Calu3 (cell line): Measurements from ENCODE around the gene GRM7. TPM values are rescaled to one million over a fixed set of nuclear protein-coding genes. Genes with fewer than 3 reads are reported as not detected.

ENCODE experiments used
- BruUV-seq: library from RNA; stranded (reverse); fragments of 400-500 nt; replicated peaks from 2 replicates; lab custom pipeline; 2021; lab: Mats Ljungman, UMichigan
- CTCF ChIA-PET: fragments of 300-600 bp; sonication (Branson Sonifier 250); formaldehyde crosslinking; loops from one replicate; lab custom pipeline; 2022; ENCODE audit warnings: antibody characterized with exemption; lab: Charles Lee
- DNase-seq: peaks from one replicate; pipeline ENCODE4 v3.0.0; 2022
- H3K27ac Mint-ChIP-seq: one replicate; pipeline ENCODE4 v1.8.0; 2022; ENCODE audit warnings: mixed read lengths; ENCODE audit not compliant: unreplicated experiment
- H3K27me3 Mint-ChIP-seq: one replicate; pipeline ENCODE4 v1.8.0; 2022; ENCODE audit warnings: mixed read lengths; ENCODE audit not compliant: unreplicated experiment
- H3K36me3 Mint-ChIP-seq: one replicate; pipeline ENCODE4 v1.8.0; 2022; ENCODE audit warnings: mild to moderate bottlenecking, moderate library complexity, mixed read lengths; ENCODE audit not compliant: insufficient read depth, unreplicated experiment
- H3K4me1 Mint-ChIP-seq: one replicate; pipeline ENCODE4 v1.8.0; 2022; ENCODE audit warnings: mild to moderate bottlenecking, low read depth, mixed read lengths; ENCODE audit not compliant: unreplicated experiment
- H3K4me3 Mint-ChIP-seq: one replicate; pipeline ENCODE4 v1.8.0; 2022; ENCODE audit warnings: mild to moderate bottlenecking, low read depth, moderate library complexity, mixed read lengths; ENCODE audit not compliant: unreplicated experiment
- H3K9me3 Mint-ChIP-seq: one replicate; pipeline ENCODE4 v1.8.0; 2022; ENCODE audit warnings: low read depth, mixed read lengths; ENCODE audit not compliant: unreplicated experiment
- intact Hi-C: fragments of 100-400 bp; cut with micrococcal nuclease; formaldehyde crosslinking; loops from one replicate; pipeline ENCODE4 v1.10.0; 2022; ENCODE audit not compliant: unreplicated experiment
- total RNA-seq: library from RNA; stranded (reverse); gene quantifications from 2 replicates; pipeline ENCODE4 v1.2.3, GENCODE V29; 2022
- TF ChIP-seq, protein P1 (sequence below): fragments of 200-600 bp; IDR thresholded peaks from one replicate; pipeline ENCODE4 v1.8.0; 2022; ENCODE audit warnings: antibody characterized with exemption; ENCODE audit not compliant: unreplicated experiment

The GRM7 gene
- total RNA-seq, 1 experiment from 2014 or later: not detected

DNA sequence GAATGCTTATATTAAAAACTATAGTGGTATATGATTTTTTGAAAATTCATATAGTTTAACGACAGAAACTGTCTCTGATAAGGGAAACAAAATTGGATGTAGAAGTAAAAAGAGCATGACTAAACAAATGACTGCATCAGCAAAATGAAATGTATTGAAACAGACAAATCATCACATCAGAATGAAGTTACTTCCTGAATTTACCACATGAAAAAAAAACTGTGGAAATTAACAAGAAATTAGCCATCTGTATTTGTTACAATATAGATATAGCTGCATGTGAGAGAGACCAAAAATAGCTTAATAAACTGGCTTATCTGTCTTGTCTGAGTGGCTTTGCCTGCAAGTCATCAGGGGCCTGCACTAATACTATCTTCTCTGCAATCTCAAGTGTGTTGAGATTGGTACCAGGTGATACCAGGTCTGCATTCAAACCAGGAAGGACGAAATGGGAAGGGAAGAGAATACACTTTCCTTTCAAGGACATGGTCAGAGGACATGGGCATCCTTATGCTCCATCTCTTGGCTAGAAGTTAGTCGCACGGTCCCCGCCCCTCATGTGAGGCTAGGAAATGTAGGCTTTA, 388.7 kb downstream of the GRM7 start:
- no peaks in the 10 kb centered on the region for H3K27me3 Mint-ChIP-seq
- no peak overlapping the region for H3K4me3 Mint-ChIP-seq
- CTCF ChIA-PET: no interaction called here
- TF ChIP-seq, protein P1, sequence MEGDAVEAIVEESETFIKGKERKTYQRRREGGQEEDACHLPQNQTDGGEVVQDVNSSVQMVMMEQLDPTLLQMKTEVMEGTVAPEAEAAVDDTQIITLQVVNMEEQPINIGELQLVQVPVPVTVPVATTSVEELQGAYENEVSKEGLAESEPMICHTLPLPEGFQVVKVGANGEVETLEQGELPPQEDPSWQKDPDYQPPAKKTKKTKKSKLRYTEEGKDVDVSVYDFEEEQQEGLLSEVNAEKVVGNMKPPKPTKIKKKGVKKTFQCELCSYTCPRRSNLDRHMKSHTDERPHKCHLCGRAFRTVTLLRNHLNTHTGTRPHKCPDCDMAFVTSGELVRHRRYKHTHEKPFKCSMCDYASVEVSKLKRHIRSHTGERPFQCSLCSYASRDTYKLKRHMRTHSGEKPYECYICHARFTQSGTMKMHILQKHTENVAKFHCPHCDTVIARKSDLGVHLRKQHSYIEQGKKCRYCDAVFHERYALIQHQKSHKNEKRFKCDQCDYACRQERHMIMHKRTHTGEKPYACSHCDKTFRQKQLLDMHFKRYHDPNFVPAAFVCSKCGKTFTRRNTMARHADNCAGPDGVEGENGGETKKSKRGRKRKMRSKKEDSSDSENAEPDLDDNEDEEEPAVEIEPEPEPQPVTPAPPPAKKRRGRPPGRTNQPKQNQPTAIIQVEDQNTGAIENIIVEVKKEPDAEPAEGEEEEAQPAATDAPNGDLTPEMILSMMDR: no peak
- no TSS peak for BruUV-seq
- no peak overlapping the region for H3K27ac Mint-ChIP-seq
- peaks cover 5% of the 10 kb centered on the region for H3K9me3 Mint-ChIP-seq
- DNase-seq: no peak
- intact Hi-C loops: no loop called here
- no peaks in the 10 kb centered on the region for H3K4me1 Mint-ChIP-seq
- no peaks in the 10 kb centered on the region for H3K36me3 Mint-ChIP-seq

DNA sequence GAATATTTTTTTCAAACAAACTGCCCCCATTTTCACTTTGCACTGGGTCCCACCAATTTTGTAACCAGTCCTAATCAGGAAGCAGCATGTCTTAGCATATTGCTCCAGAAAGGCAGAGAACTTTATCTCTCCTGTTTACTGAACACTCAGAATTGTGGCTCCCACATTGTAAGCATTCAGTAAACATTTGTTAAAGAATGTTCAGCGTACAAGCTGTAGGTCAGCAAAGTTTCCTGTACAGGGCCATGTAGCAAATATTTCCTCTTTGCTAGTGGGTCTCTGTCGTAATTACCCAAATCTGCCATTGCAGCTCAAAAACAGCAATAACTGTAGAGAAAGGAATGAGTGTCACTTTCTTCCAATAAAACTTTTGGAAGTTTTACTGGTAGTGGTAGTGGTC, 393.3 kb downstream of the GRM7 start:
- no peaks in the 10 kb centered on the region for H3K27me3 Mint-ChIP-seq
- H3K4me1 Mint-ChIP-seq: no peaks in the 10 kb centered on the region
- CTCF ChIA-PET: no interaction called here
- DNase-seq: no peak
- no TSS peak for BruUV-seq
- H3K36me3 Mint-ChIP-seq: no peaks in the 10 kb centered on the region
- TF ChIP-seq, protein P1: no peak
- peaks cover 8% of the 10 kb centered on the region for H3K9me3 Mint-ChIP-seq
- intact Hi-C loops: no loop called here
- no peak overlapping the region for H3K27ac Mint-ChIP-seq
- no peak overlapping the region for H3K4me3 Mint-ChIP-seq

DNA sequence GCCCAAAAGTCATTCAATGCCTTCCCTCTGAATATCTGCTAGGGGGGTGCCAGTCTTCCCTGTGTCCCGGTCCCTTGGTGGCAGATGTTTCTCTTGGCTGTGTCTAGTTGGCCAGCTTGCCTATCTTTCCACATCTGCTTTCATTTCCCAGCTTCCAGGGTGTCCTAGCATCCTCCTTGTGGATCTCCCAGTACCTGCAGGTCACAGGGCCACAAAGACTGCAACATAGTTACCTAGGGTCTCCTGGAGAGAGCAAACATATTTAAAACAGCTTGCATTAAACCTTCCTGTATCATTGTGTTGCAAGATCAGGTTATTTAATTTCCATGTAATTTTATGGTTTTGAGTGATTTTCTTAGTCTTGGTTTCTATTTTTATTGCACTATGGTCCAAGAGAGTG, 400.1 kb downstream of the GRM7 start:
- H3K27ac Mint-ChIP-seq: no peak overlapping the region
- CTCF ChIA-PET: no interaction called here
- no TSS peak for BruUV-seq
- H3K36me3 Mint-ChIP-seq: no peaks in the 10 kb centered on the region
- no peak overlapping the region for H3K4me3 Mint-ChIP-seq
- H3K9me3 Mint-ChIP-seq: peaks cover 12% of the 10 kb centered on the region
- no peaks in the 10 kb centered on the region for H3K4me1 Mint-ChIP-seq
- DNase-seq: no peak
- H3K27me3 Mint-ChIP-seq: no peaks in the 10 kb centered on the region
- intact Hi-C loops: no loop called here
- TF ChIP-seq, protein P1: no peak

DNA sequence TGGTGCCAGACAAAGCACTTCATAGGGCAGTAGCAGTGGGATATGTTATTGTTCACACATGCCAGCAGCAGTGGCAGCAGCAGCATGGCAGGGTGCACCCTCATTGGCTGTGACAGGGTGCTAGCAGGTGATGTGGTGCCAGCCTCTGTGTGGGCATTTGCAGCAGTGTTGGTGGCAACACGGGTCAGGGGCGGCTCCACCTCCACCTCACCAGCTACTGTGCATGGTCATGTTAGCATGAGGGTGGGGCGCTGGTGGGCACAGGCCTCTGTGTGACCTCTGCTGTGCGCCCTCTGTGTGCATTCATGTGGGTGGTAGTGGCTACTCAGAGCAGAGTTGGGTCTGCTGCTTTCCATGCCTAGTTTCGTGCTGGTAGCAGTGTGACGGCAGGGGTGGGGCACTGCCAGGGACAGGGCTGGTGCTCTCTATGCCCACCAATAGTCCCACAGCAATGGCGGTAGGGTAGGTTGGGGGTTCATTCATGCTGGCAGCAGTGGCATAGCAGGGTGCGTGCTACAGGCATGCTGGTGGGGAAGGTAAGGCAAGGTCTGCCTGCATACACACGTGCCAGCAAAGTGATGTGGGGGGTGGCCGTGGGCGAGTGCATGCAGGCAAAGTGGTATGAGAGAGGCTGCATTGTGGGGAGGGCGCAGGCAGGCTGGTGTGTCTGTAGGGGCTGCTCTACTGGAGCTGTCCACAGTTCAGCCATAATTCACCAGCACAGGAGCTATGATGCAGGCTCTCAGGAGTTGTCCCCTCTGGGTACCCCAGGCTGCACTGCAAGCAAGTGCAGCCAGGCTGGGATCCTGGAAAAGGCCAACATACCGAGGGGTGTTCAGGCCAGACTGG, 402.7 kb downstream of the GRM7 start:
- intact Hi-C loops: no loop called here
- Mint-ChIP-seq H3K9me3 (peaks cover 8% of the 10 kb centered on the region), H3K27me3 (no peaks in the 10 kb centered on the region), H3K4me1 (no peaks in the 10 kb centered on the region), H3K36me3 (no peaks in the 10 kb centered on the region), H3K27ac (no peak overlapping the region), H3K4me3 (no peak overlapping the region)
- BruUV-seq: no TSS peak
- DNase-seq: no peak
- CTCF ChIA-PET: no interaction called here
- TF ChIP-seq, protein P1: no peak
